ENCODE results near the gene BCORL1. TPM values are rescaled to one million over a fixed set of nuclear protein-coding genes. Genes with fewer than 3 reads are reported as not detected.

Gene BCORL1
- total RNA-seq, 1 donor from 2014 or later, result 40.9 TPM

GRCh38 chrX:130047416-130047815 is 65.0 kb downstream of the BCORL1 start:
- DNase-seq (ENCODE audit: low spot score, unreplicated experiment), result no peak
- peaks cover 17% of the 10 kb centered on the region for H3K36me3 Mint-ChIP-seq (ENCODE audit: insufficient read depth)
- no peak overlapping the region for H3K4me3 Mint-ChIP-seq (ENCODE audit: low read depth)
- H3K4me1 Mint-ChIP-seq (ENCODE audit: low read depth), result no peaks in the 10 kb centered on the region
- peaks cover 9% of the 10 kb centered on the region for H3K9me3 Mint-ChIP-seq (ENCODE audit: low read depth)
- no peaks in the 10 kb centered on the region for H3K27me3 Mint-ChIP-seq
- TF ChIP-seq CTCF (IDR thresholded peaks at IDR 0.05; ENCODE audit: unreplicated experiment), result no peak
- H3K27ac Mint-ChIP-seq, result no peak overlapping the region

DNA sequence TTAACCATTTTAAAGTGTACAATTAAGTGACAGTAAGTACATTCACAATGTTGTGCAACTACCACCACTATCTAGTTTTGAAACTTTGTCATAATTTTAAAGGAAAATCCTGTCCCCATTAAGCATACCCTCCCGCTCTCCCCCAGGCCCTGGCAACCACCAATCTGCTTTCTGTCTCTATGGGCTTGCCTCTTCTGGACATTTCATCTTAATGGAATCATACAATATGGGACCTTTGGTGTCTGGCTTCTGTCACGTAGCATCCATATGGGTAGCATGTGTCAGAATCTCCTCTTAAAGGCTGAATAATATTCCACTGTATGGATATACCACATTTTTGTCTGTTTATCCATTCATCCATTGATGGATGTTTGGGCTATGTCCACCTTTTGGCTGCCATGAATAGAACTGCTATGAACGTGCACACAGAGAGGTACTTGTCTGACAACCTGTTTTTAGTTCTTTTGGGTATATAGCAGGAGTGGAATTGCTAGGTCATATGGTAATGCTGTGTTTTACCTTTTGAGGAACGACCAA is 66.3 kb downstream of the BCORL1 start:
- H3K36me3 Mint-ChIP-seq (ENCODE audit: insufficient read depth), result peaks cover 19% of the 10 kb centered on the region
- H3K9me3 Mint-ChIP-seq (ENCODE audit: low read depth), result peaks cover 9% of the 10 kb centered on the region
- H3K27me3 Mint-ChIP-seq, result no peaks in the 10 kb centered on the region
- no peak for TF ChIP-seq CTCF (IDR thresholded peaks at IDR 0.05; ENCODE audit: unreplicated experiment)
- H3K4me3 Mint-ChIP-seq (ENCODE audit: low read depth), result no peak overlapping the region
- no peak for DNase-seq (ENCODE audit: low spot score, unreplicated experiment)
- H3K4me1 Mint-ChIP-seq (ENCODE audit: low read depth), result no peaks in the 10 kb centered on the region
- H3K27ac Mint-ChIP-seq, result no peak overlapping the region

- Mint-ChIP-seq H3K27ac (no peak overlapping the region), H3K9me3 (ENCODE audit: low read depth) (peaks cover 9% of the 10 kb centered on the region), H3K4me1 (ENCODE audit: low read depth) (peaks cover 1% of the 10 kb centered on the region), H3K36me3 (ENCODE audit: insufficient read depth) (peaks cover 18% of the 10 kb centered on the region), H3K4me3 (ENCODE audit: low read depth) (no peak overlapping the region), H3K27me3 (no peaks in the 10 kb centered on the region)
- no peak for DNase-seq (ENCODE audit: low spot score, unreplicated experiment)
- TF ChIP-seq CTCF (IDR thresholded peaks at IDR 0.05; ENCODE audit: unreplicated experiment), result no peak
Observed at GRCh38 chrX:130049821-130050220, 67.4 kb downstream of the BCORL1 start.

GRCh38 chrX:130051176-130051845 is 68.9 kb downstream of the BCORL1 start:
- Mint-ChIP-seq H3K27me3 (no peaks in the 10 kb centered on the region), H3K4me3 (ENCODE audit: low read depth) (no peak overlapping the region), H3K4me1 (ENCODE audit: low read depth) (peaks cover 11% of the 10 kb centered on the region), H3K27ac (no peak overlapping the region), H3K36me3 (ENCODE audit: insufficient read depth) (peaks cover 23% of the 10 kb centered on the region), H3K9me3 (ENCODE audit: low read depth) (peaks cover 12% of the 10 kb centered on the region)
- DNase-seq (ENCODE audit: low spot score, unreplicated experiment), result no peak
- TF ChIP-seq CTCF (IDR thresholded peaks at IDR 0.05; ENCODE audit: unreplicated experiment), result no peak

GRCh38 chrX:130053236-130053635 is 70.8 kb downstream of the BCORL1 start:
- H3K27ac Mint-ChIP-seq, result no peak overlapping the region
- H3K36me3 Mint-ChIP-seq (ENCODE audit: insufficient read depth), result peaks cover 14% of the 10 kb centered on the region
- H3K4me1 Mint-ChIP-seq (ENCODE audit: low read depth), result peaks cover 14% of the 10 kb centered on the region
- no peak overlapping the region for H3K4me3 Mint-ChIP-seq (ENCODE audit: low read depth)
- TF ChIP-seq CTCF (IDR thresholded peaks at IDR 0.05; ENCODE audit: unreplicated experiment), result no peak
- H3K27me3 Mint-ChIP-seq, result no peaks in the 10 kb centered on the region
- DNase-seq (ENCODE audit: low spot score, unreplicated experiment), result no peak
- peaks cover 7% of the 10 kb centered on the region for H3K9me3 Mint-ChIP-seq (ENCODE audit: low read depth)
